Left ventricle myocardium inferior (tissue), 1 donor: ENCODE data around the gene MAN2C1. TPM values are rescaled to one million over a fixed set of nuclear protein-coding genes. Genes with fewer than 3 reads are reported as not detected.
"Not testable (repeated sequence)": the region's sequence is repeated elsewhere in the genome, so short reads cannot be mapped to it uniquely, and the experiment has no call there.

Experiments
- DNase-seq: peaks from one replicate; pipeline ENCODE4 v3.0.0-alpha.2; 2020
- H3K27ac ChIP-seq: fragments of 200-600 bp; replicated peaks from 2 replicates; pipeline ENCODE4 v1.8.0; 2021
- H3K27me3 ChIP-seq: fragments of 200-600 bp; 2 replicates; pipeline ENCODE4 v1.8.0; 2021; ENCODE audit warnings: low read depth
- H3K36me3 ChIP-seq: fragments of 200-600 bp; 2 replicates; pipeline ENCODE4 v1.8.0; 2021
- H3K4me1 ChIP-seq: fragments of 200-600 bp; 2 replicates; pipeline ENCODE4 v1.8.0; 2021
- H3K4me3 ChIP-seq: fragments of 200-600 bp; 2 replicates; pipeline ENCODE4 v1.8.0; 2021; ENCODE audit warnings: mild to moderate bottlenecking, moderate library complexity
- H3K9me3 ChIP-seq: fragments of 200-600 bp; replicated peaks from 2 replicates; pipeline ENCODE4 v1.8.0; 2021
- CTCF ChIP-seq: fragments of 200-600 bp; IDR thresholded peaks from 2 replicates; pipeline ENCODE4 v1.8.0; 2021; ENCODE audit warnings: antibody characterized with exemption, mild to moderate bottlenecking, borderline replicate concordance
- intact Hi-C: fragments of 100-400 bp; cut with micrococcal nuclease; formaldehyde crosslinking; loops from one replicate; pipeline ENCODE4 v1.11.0; 2022
- total RNA-seq: library from RNA; stranded (reverse); fragmentation: NEBNext Ultra II Directional; extraction: Animal tissue kit (Norgen Biotek cat#: 25700); gene quantifications from one replicate; pipeline ENCODE4 v1.2.1, GENCODE V29; 2021
- donor health status: DM: no; HTN: yes; CAD: no; lungs with severe emphysema.

Gene MAN2C1
- total RNA-seq, 1 donor from 2014 or later = 114 TPM

GRCh38 chr15:75321711-75322110, 46.7 kb downstream of the MAN2C1 start:
- no peak for DNase-seq
- Histone ChIP-seq H3K36me3 (no peaks in the 10 kb centered on the region), H3K4me3 (no peak overlapping the region), H3K9me3 (no peaks in the 10 kb centered on the region), H3K4me1 (no peaks in the 10 kb centered on the region), H3K27me3 (no peaks in the 10 kb centered on the region), H3K27ac (no peak overlapping the region)
- intact Hi-C loops = no loop called here
- no peak for TF ChIP-seq CTCF

- H3K4me3 ChIP-seq, H3K9me3 ChIP-seq, H3K4me1 ChIP-seq, DNase-seq, H3K36me3 ChIP-seq, intact Hi-C loops, H3K27me3 ChIP-seq, H3K27ac ChIP-seq: not testable (repeated sequence)
Measured at GRCh38 chr15:75319231-75319897, 49.0 kb downstream of the MAN2C1 start.

- H3K27me3 ChIP-seq = peaks cover 15% of the 10 kb centered on the region
- no peak overlapping the region for H3K27ac ChIP-seq
- no peaks in the 10 kb centered on the region for H3K36me3 ChIP-seq
- H3K4me3 ChIP-seq = no peak overlapping the region
- no peak for TF ChIP-seq CTCF
- DNase-seq = no peak
- no peaks in the 10 kb centered on the region for H3K4me1 ChIP-seq
- intact Hi-C loops = no loop called here
- H3K9me3 ChIP-seq = no peaks in the 10 kb centered on the region
Measured at GRCh38 chr15:75314552-75315290, 53.7 kb downstream of the MAN2C1 start.

GRCh38 chr15:75313116-75313845, 55.1 kb downstream of the MAN2C1 start:
- Histone ChIP-seq H3K4me3 (no peak overlapping the region), H3K27ac (no peak overlapping the region), H3K36me3 (no peaks in the 10 kb centered on the region), H3K27me3 (peaks cover 29% of the 10 kb centered on the region), H3K4me1 (no peaks in the 10 kb centered on the region), H3K9me3 (no peaks in the 10 kb centered on the region)
- no peak for DNase-seq
- intact Hi-C loops = no loop called here
- TF ChIP-seq CTCF = no peak

GRCh38 chr15:75312548-75312947, 55.9 kb downstream of the MAN2C1 start:
- H3K27me3 ChIP-seq = peaks cover 36% of the 10 kb centered on the region
- DNase-seq, H3K36me3 ChIP-seq, H3K27ac ChIP-seq, intact Hi-C loops, H3K9me3 ChIP-seq, H3K4me3 ChIP-seq, H3K4me1 ChIP-seq: not testable (repeated sequence)

GRCh38 chr15:75309711-75310110, 58.7 kb downstream of the MAN2C1 start:
- no peak for TF ChIP-seq CTCF
- intact Hi-C loops = loop anchor here (10.0 kb wide), 1 partner anchor 75 kb away; no protein-coding TSS in a partner anchor
- H3K27ac ChIP-seq = no peak overlapping the region

More at GRCh38 chr15:75309711-75310110, 58.7 kb downstream of the MAN2C1 start:
- DNase-seq = no peak
- H3K27me3 ChIP-seq = peaks cover 64% of the 10 kb centered on the region
- H3K9me3 ChIP-seq = no peaks in the 10 kb centered on the region
- no peaks in the 10 kb centered on the region for H3K36me3 ChIP-seq
- H3K4me1 ChIP-seq = no peaks in the 10 kb centered on the region
- no peak overlapping the region for H3K4me3 ChIP-seq
